ENCODE results near the gene GLIS1. TPM values are rescaled to one million over a fixed set of nuclear protein-coding genes. Genes with fewer than 3 reads are reported as not detected.

GLIS1 gene
- polyA plus RNA-seq, 3 donors: not detected

- H3K36me3 Mint-ChIP-seq: no peaks in the 10 kb centered on the region
- H3K27me3 Mint-ChIP-seq (ENCODE audit: low read depth in 3 of 3): peaks cover 7 to 9% (median 7%) of the 10 kb centered on the region in 3 donors
- no peak overlapping the region for H2AFZ ChIP-seq (ENCODE audit: insufficient read depth, low read depth, low read length, poor library complexity, severe bottlenecking)
These were observed 258.3 kb downstream of the GLIS1 start for GRCh38 chr1:53480678-53481077.

DNA sequence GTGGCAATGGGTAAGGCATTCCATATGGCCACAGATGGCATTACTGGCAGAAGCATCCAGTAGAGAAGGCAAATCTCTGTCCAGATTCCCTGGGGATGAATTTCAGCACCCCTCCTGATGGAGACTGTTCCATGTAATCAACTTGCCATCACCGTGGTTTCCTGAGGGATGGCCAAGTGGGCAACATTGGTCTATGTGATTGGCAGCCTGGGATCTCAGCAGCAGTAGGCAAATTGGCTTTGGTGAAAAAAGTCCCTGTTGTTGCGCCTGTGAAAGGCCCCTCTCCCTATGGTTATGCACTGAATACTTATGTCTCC, 260.5 kb downstream of the GLIS1 start:
- Histone ChIP-seq H3K4me3 (replicated peaks in 1 of 3; ENCODE audit: low read depth in 2 of 3, low read length in 3 of 3) (no peak overlapping the region), H3K27ac (ENCODE audit: low read depth in 1 of 2, low read length in 2 of 2) (no peak overlapping the region), H3K4me2 (replicated peaks; ENCODE audit: extremely low read depth, low read length, poor library complexity, severe bottlenecking) (no peak overlapping the region), H3K9me3 (replicated peaks in 1 of 2; ENCODE audit: control insufficient read depth in 1 of 2, insufficient read depth in 1 of 2, low read length in 2 of 2) (no peaks in the 10 kb centered on the region), H3K9ac (ENCODE audit: insufficient read depth, low read length, poor library complexity, severe bottlenecking) (no peak overlapping the region), H3K27me3 (ENCODE audit: control insufficient read depth in 2 of 2, insufficient read depth in 2 of 2, low read length in 2 of 2) (no peaks in the 10 kb centered on the region), H3K79me2 (ENCODE audit: insufficient read depth, low read length) (no peaks in the 10 kb centered on the region), H2AFZ (ENCODE audit: insufficient read depth, low read depth, low read length, poor library complexity, severe bottlenecking) (no peak overlapping the region), H4K20me1 (ENCODE audit: insufficient read depth, low read length) (no peaks in the 10 kb centered on the region), H3K4me1 (ENCODE audit: control insufficient read depth in 1 of 2, insufficient read depth in 2 of 2, low read length in 2 of 2) (no peaks in the 10 kb centered on the region), H3K36me3 (replicated peaks in 1 of 2; ENCODE audit: control insufficient read depth in 1 of 2, insufficient read depth in 2 of 2, low read length in 2 of 2) (no peaks in the 10 kb centered on the region)
- no peak for TF ChIP-seq CTCF (IDR thresholded peaks at IDR 0.05)
- DNase-seq: no peak
- Mint-ChIP-seq H3K4me3 (no peak overlapping the region), H3K36me3 (no peaks in the 10 kb centered on the region), H3K9me3 (no peaks in the 10 kb centered on the region), H3K27ac (no peak overlapping the region), H3K27me3 (ENCODE audit: low read depth in 3 of 3) (peaks cover 3 to 9% (median 7%) of the 10 kb centered on the region in 3 donors), H3K4me1 (no peaks in the 10 kb centered on the region)
- intact Hi-C loops (cut with micrococcal nuclease): no loop called here
- no CpG with 5 or more reads among the region's 2 CpGs for WGBS (ENCODE audit: insufficient coverage)

More at GRCh38 chr1:53480678-53481077, 258.3 kb downstream of the GLIS1 start:
- Mint-ChIP-seq H3K9me3 (no peaks in the 10 kb centered on the region), H3K4me3 (no peak overlapping the region), H3K4me1 (peaks cover 3% of the 10 kb centered on the region), H3K27ac (no peak overlapping the region)
- intact Hi-C loops (cut with micrococcal nuclease): no loop called here
- no peak overlapping the region for H3K4me2 ChIP-seq (replicated peaks; ENCODE audit: extremely low read depth, low read length, poor library complexity, severe bottlenecking)
- H3K79me2 ChIP-seq (ENCODE audit: insufficient read depth, low read length): no peaks in the 10 kb centered on the region
- H3K27me3 ChIP-seq (ENCODE audit: control insufficient read depth in 2 of 2, insufficient read depth in 2 of 2, low read length in 2 of 2): no peaks in the 10 kb centered on the region
- H3K9ac ChIP-seq (ENCODE audit: insufficient read depth, low read length, poor library complexity, severe bottlenecking): no peak overlapping the region
- no peak for DNase-seq
- H3K4me3 ChIP-seq (replicated peaks in 1 of 3; ENCODE audit: low read depth in 2 of 3, low read length in 3 of 3): no peak overlapping the region
- H3K9me3 ChIP-seq (replicated peaks in 1 of 2; ENCODE audit: control insufficient read depth in 1 of 2, insufficient read depth in 1 of 2, low read length in 2 of 2): no peaks in the 10 kb centered on the region
- H3K36me3 ChIP-seq (replicated peaks in 1 of 2; ENCODE audit: control insufficient read depth in 1 of 2, insufficient read depth in 2 of 2, low read length in 2 of 2): no peaks in the 10 kb centered on the region
- H3K27ac ChIP-seq (ENCODE audit: low read depth in 1 of 2, low read length in 2 of 2): no peak overlapping the region
- no CpG with 5 or more reads among the region's 11 CpGs for WGBS (ENCODE audit: insufficient coverage)
- H4K20me1 ChIP-seq (ENCODE audit: insufficient read depth, low read length): no peaks in the 10 kb centered on the region
- TF ChIP-seq CTCF (IDR thresholded peaks at IDR 0.05): no peak
- no peaks in the 10 kb centered on the region for H3K4me1 ChIP-seq (ENCODE audit: control insufficient read depth in 1 of 2, insufficient read depth in 2 of 2, low read length in 2 of 2)
